Esophagus squamous epithelium (tissue), 5 donors: ENCODE measurements around the gene SCGB3A1. TPM values are rescaled to one million over a fixed set of nuclear protein-coding genes. Genes with fewer than 3 reads are reported as not detected.

ENCODE experiments used
- DNase-seq: peaks from one replicate; lab custom pipeline; 2025; lab: John Stamatoyannopoulos, UW
- H3K27ac ChIP-seq, 4 donors: fragments of 200-600 bp; sonication (generic); one replicate each; pipeline ENCODE4 v1.5.1; 2016 to 2019; ENCODE audit warnings: mild to moderate bottlenecking in 1 of 4
- H3K27me3 ChIP-seq, 4 donors: fragments of 200-600 bp; sonication (generic); 1 replicate in 3 of 4; 2 replicates in 1 of 4; pipeline versions ENCODE4 v1.5.1 to v1.6.0; 2017 to 2021; ENCODE audit warnings: antibody characterized with exemption in 1 of 4
- H3K36me3 ChIP-seq, 3 donors: fragments of 200-600 bp; sonication (generic); one replicate each; pipeline ENCODE4 v1.5.1; 2016 to 2019
- H3K4me1 ChIP-seq, 3 donors: fragments of 200-600 bp; sonication (generic); one replicate each; pipeline ENCODE4 v1.5.1; 2017 to 2019
- H3K4me3 ChIP-seq, 4 donors: fragments of 200-600 bp; sonication (generic); 1 replicate in 3 of 4; 2 replicates in 1 of 4; pipeline ENCODE4 v1.5.1; 2016 to 2019; ENCODE audit warnings: mild to moderate bottlenecking in 2 of 4, moderate library complexity in 1 of 4
- H3K9me3 ChIP-seq, 3 donors: fragments of 200-600 bp; sonication (generic); one replicate each; pipeline ENCODE4 v1.5.1; 2016 to 2019
- POLR2A ChIP-seq, 4 donors: fragments of 450-650 bp; IDR thresholded peaks; one replicate each; pipeline ENCODE4 v1.6.1; 2017; ENCODE audit warnings: antibody characterized with exemption in 4 of 4, mild to moderate bottlenecking in 4 of 4, moderate library complexity in 3 of 4
- WGBS, 2 donors: methylation state at CpG; one replicate each; pipeline ENCODE4 v1.1.5; 2018; 5-methylcytosine and 5-hydroxymethylcytosine counted together
- intact Hi-C: fragments of 100-400 bp; cut with DNase I; formaldehyde crosslinking; loops from one replicate; pipeline ENCODE4 v1.15.0; 2022
- total RNA-seq, 4 donors: library from RNA; depleted of rRNA; stranded (reverse); fragments of >200 nt; gene quantifications; one replicate each; pipeline ENCODE4 v1.1.0, GENCODE V29; 2016
- TF ChIP-seq, protein P1 (sequence below), 6 experiments: fragments of 450-650 bp in 4 of 6; fragments of 200-600 bp in 2 of 6; sonication (generic) in 2 of 6; IDR thresholded peaks; one replicate each; pipeline ENCODE4 v1.5.1; 2016 to 2019; ENCODE audit warnings: antibody characterized with exemption in 6 of 6, mild to moderate bottlenecking in 4 of 6, moderate library complexity in 4 of 6
- donor health status: DM: yes; HTN: yes; CAD: no.

The SCGB3A1 gene
- total RNA-seq, 4 donors from 2014 or later, result 2.1 to 101 TPM; not detected in 2

DNA sequence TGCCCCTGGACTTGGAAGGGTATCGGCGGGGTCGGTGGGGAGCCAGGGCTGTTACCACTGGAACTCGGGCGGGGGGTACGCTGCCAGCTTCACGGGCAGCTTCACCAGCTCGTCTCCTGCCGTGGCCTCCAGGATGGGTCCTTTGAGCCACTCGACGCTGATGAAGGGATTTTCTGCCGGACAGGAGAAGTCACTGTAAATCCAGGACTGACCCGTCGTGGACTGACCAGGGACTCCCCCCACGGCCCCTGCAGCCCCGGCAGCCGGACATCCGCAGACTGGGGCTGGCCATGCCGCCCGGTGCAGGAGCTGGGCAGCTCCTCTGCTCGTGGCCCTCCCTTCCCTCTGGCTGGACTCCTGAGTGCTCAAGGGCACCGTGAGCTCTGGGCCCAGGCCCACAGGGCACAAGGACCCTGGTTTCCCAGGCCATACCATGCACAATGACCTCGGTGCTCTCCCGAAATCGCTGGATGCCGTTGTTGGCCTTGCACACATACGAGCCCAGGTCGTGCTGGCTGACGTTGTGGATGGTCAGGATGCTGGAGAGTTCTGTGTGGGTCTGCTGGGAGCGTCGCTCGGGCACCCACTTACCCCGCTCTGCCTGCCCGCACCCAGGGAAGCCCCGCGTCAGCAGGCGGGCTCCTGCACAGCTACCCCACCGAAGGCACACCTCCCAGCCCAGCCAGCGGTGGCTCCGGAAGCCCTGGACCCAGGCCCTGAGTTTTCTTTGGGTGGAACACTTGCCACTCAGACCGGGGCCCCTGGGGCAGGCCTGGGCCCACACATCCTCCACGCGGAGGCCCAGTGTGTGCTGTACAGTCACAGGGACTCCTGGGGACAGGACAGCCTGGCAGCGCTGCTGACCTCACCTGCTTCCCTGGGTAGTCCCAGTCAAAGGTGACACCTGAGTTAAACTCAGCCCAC is 37.8 kb upstream of the SCGB3A1 start:
- 81 to 84% methylated on average over 5 to 17 of the region's 44 CpGs for WGBS, 2 donors
- H3K36me3 ChIP-seq, result no peaks in the 10 kb centered on the region
- H3K4me3 ChIP-seq, result no peak overlapping the region
- intact Hi-C loops, result no loop called here
- no peaks in the 10 kb centered on the region for H3K9me3 ChIP-seq
- no peak for TF ChIP-seq POLR2A (IDR thresholded peaks at IDR 0.05)
- TF ChIP-seq, protein P1, sequence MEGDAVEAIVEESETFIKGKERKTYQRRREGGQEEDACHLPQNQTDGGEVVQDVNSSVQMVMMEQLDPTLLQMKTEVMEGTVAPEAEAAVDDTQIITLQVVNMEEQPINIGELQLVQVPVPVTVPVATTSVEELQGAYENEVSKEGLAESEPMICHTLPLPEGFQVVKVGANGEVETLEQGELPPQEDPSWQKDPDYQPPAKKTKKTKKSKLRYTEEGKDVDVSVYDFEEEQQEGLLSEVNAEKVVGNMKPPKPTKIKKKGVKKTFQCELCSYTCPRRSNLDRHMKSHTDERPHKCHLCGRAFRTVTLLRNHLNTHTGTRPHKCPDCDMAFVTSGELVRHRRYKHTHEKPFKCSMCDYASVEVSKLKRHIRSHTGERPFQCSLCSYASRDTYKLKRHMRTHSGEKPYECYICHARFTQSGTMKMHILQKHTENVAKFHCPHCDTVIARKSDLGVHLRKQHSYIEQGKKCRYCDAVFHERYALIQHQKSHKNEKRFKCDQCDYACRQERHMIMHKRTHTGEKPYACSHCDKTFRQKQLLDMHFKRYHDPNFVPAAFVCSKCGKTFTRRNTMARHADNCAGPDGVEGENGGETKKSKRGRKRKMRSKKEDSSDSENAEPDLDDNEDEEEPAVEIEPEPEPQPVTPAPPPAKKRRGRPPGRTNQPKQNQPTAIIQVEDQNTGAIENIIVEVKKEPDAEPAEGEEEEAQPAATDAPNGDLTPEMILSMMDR (IDR thresholded peaks at IDR 0.05), result no peak
- H3K27me3 ChIP-seq, result peaks cover 0 to 40% (median 0%) of the 10 kb centered on the region in 4 donors
- no peak overlapping the region for H3K27ac ChIP-seq
- no peak for DNase-seq
- H3K4me1 ChIP-seq, result peaks cover 0 to 11% (median 0%) of the 10 kb centered on the region in 3 donors

GRCh38 chr5:180628211-180628610 is 36.9 kb upstream of the SCGB3A1 start:
- WGBS, 2 donors, result 62% methylated on average over 7 of the region's 14 CpGs; no CpG with 5 or more reads in 1 of the 2 donors
- H3K9me3 ChIP-seq, result no peaks in the 10 kb centered on the region
- TF ChIP-seq POLR2A (IDR thresholded peaks at IDR 0.05), result no peak
- TF ChIP-seq, protein P1 (IDR thresholded peaks at IDR 0.05), result no peak
- no peak overlapping the region for H3K27ac ChIP-seq
- no peak for DNase-seq
- no peak overlapping the region for H3K4me3 ChIP-seq
- no peaks in the 10 kb centered on the region for H3K36me3 ChIP-seq
- intact Hi-C loops, result no loop called here
- H3K4me1 ChIP-seq, result peaks cover 0 to 11% (median 0%) of the 10 kb centered on the region in 3 donors
- peaks cover 0 to 35% (median 0%) of the 10 kb centered on the region in 4 donors for H3K27me3 ChIP-seq

DNA sequence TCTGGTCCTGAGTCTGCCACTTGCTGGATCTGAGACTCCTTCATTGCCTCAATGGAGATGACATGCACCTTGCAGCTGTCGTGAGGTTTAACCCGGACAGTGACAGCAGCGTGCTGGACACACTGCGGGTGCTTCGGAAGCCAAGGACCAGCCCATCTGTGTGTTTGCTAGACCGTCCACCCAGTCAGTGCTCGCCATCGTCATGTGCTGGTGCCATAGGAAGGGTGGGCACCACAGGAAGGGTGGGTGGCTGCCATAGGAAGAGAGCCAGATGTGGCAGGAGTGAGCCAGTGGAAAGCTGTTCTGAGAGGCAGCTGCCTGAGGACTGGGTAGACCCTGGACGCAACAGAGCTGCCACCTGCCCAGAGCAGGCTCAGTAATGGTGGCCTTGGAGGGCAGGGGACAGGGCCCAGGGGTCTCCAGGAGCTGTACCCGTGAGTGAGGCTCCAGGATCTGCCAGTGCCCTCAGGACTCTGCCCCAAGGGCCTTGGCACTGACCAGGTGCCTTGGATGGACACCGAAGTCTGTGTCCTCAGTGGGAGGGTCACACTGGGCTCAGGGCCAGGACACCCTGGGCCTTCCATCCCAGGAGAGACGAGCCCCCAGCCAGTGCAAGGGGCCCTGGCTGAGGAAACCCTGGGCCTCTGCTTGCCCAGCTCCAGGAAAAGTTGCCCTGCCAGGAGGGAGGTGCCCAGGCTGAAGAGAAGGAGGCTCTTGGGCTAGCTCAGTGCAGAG is 36.3 kb upstream of the SCGB3A1 start:
- Histone ChIP-seq H3K27me3 (peaks cover 0 to 33% (median 0%) of the 10 kb centered on the region in 4 donors), H3K36me3 (no peaks in the 10 kb centered on the region), H3K9me3 (no peaks in the 10 kb centered on the region), H3K4me1 (peaks cover 0 to 11% (median 0%) of the 10 kb centered on the region in 3 donors), H3K4me3 (no peak overlapping the region), H3K27ac (no peak overlapping the region)
- intact Hi-C loops, result no loop called here
- no peak for DNase-seq
- TF ChIP-seq, protein P1 (IDR thresholded peaks at IDR 0.05), result no peak
- TF ChIP-seq POLR2A (IDR thresholded peaks at IDR 0.05), result no peak
- 50 to 58% methylated on average over 1 to 2 of the region's 12 CpGs for WGBS, 2 donors

GRCh38 chr5:180626661-180627385 is 35.5 kb upstream of the SCGB3A1 start:
- Histone ChIP-seq H3K9me3 (no peaks in the 10 kb centered on the region), H3K27ac (no peak overlapping the region), H3K4me1 (peaks cover 0 to 11% (median 0%) of the 10 kb centered on the region in 3 donors), H3K27me3 (peaks cover 0 to 32% (median 0%) of the 10 kb centered on the region in 4 donors), H3K36me3 (no peaks in the 10 kb centered on the region), H3K4me3 (no peak overlapping the region)
- 22 to 50% methylated on average over 4 to 11 of the region's 15 CpGs for WGBS, 2 donors
- no peak for DNase-seq
- no peak for TF ChIP-seq POLR2A (IDR thresholded peaks at IDR 0.05)
- TF ChIP-seq, protein P1 (IDR thresholded peaks at IDR 0.05), result no peak
- intact Hi-C loops, result no loop called here
